Measurements from ENCODE around the gene PLEKHF1. TPM values are rescaled to one million over a fixed set of nuclear protein-coding genes. Genes with fewer than 3 reads are reported as not detected.
A peak's percentile ranks its signal among the peaks of the same experiment; 100 is the strongest.

Gene PLEKHF1
- total RNA-seq, 4 donors from 2014 or later, result 69.1 to 164 (median 135) TPM

GRCh38 chr19:29672319-29672932 is 7.2 kb downstream of the PLEKHF1 start:
- TF ChIP-seq POLR2A (IDR thresholded peaks at IDR 0.05) (no peak), CTCF (IDR thresholded peaks at IDR 0.05 in 4 of 5, conservative IDR thresholded peaks at IDR 0.05 in 1 of 5) (no peak)
- in situ Hi-C loops (cut with MboI; ENCODE audit: low sequenced_read_pairs in 4 of 4), result no loop called here
- Histone ChIP-seq H3K9me3 (no peaks in the 10 kb centered on the region), H3K27ac (peak overlapping the region; percentile 94 to 100 (median 98)), H3K4me3 (peak overlapping the region in 3 of 4 donors; percentile 6 to 33 (median 29)), H3K36me3 (peaks cover 0 to 24% of the 10 kb centered on the region in 2 donors), H3K4me1 (peaks cover 95 to 98% of the 10 kb centered on the region in 2 donors), H3K27me3 (no peaks in the 10 kb centered on the region)
- ATAC-seq, result no peak
- DNase-seq, result peak in 1 of 2 donors; percentile 38
- intact Hi-C loops (cut with DNase I; ENCODE audit: low total_unique reads), result no loop called here

- intact Hi-C loops (cut with DNase I; ENCODE audit: low total_unique reads) (no loop called here), in situ Hi-C loops (cut with MboI; ENCODE audit: low sequenced_read_pairs in 4 of 4) (no loop called here)
- H3K9me3 ChIP-seq, result no peaks in the 10 kb centered on the region
- H3K27me3 ChIP-seq, result no peaks in the 10 kb centered on the region
- peaks cover 95 to 98% of the 10 kb centered on the region in 2 donors for H3K4me1 ChIP-seq
- ATAC-seq, result no peak
- H3K4me3 ChIP-seq, result peak overlapping the region in 2 of 4 donors; percentile 6 to 29
- peak in 1 of 2 donors; percentile 50 for DNase-seq
- H3K27ac ChIP-seq, result peak overlapping the region; percentile 94 to 100 (median 98)
- peaks cover 0 to 24% of the 10 kb centered on the region in 2 donors for H3K36me3 ChIP-seq
- TF ChIP-seq POLR2A (IDR thresholded peaks at IDR 0.05) (no peak), CTCF (IDR thresholded peaks at IDR 0.05 in 4 of 5, conservative IDR thresholded peaks at IDR 0.05 in 1 of 5) (no peak)
Measured at GRCh38 chr19:29672933-29673336, 7.7 kb downstream of the PLEKHF1 start.

- H3K36me3 ChIP-seq, result peaks cover 0 to 24% of the 10 kb centered on the region in 2 donors
- H3K4me3 ChIP-seq, result no peak overlapping the region
- peak overlapping the region; percentile 94 to 100 (median 98) for H3K27ac ChIP-seq
- peak in 1 of 2 donors; percentile 42 for DNase-seq
- in situ Hi-C loops (cut with MboI; ENCODE audit: low sequenced_read_pairs in 4 of 4), result no loop called here
- H3K4me1 ChIP-seq, result peaks cover 93 to 96% of the 10 kb centered on the region in 2 donors
- no peak for TF ChIP-seq POLR2A (IDR thresholded peaks at IDR 0.05)
- TF ChIP-seq CTCF (IDR thresholded peaks at IDR 0.05 in 4 of 5, conservative IDR thresholded peaks at IDR 0.05 in 1 of 5), result no peak
- H3K9me3 ChIP-seq, result no peaks in the 10 kb centered on the region
- no peak for ATAC-seq
- H3K27me3 ChIP-seq, result no peaks in the 10 kb centered on the region
- intact Hi-C loops (cut with DNase I; ENCODE audit: low total_unique reads), result no loop called here
Measured at GRCh38 chr19:29673451-29674371, 8.4 kb downstream of the PLEKHF1 start.

- H3K4me3 ChIP-seq, result no peak overlapping the region
- H3K36me3 ChIP-seq, result peaks cover 0 to 24% of the 10 kb centered on the region in 2 donors
- in situ Hi-C loops (cut with MboI; ENCODE audit: low sequenced_read_pairs in 4 of 4), result no loop called here
- intact Hi-C loops (cut with DNase I; ENCODE audit: low total_unique reads), result no loop called here
- TF ChIP-seq CTCF (IDR thresholded peaks at IDR 0.05 in 4 of 5, conservative IDR thresholded peaks at IDR 0.05 in 1 of 5), result no peak
- TF ChIP-seq POLR2A (IDR thresholded peaks at IDR 0.05), result no peak
- DNase-seq, result no peak
- no peaks in the 10 kb centered on the region for H3K27me3 ChIP-seq
- no peaks in the 10 kb centered on the region for H3K9me3 ChIP-seq
- H3K27ac ChIP-seq, result peak overlapping the region; percentile 94 to 100 (median 98)
- ATAC-seq, result no peak
- peaks cover 92 to 95% of the 10 kb centered on the region in 2 donors for H3K4me1 ChIP-seq
Measured at GRCh38 chr19:29674374-29675119, 9.3 kb downstream of the PLEKHF1 start.

All from gastrocnemius medialis (tissue), 4 donors.